Suprapubic skin (tissue), 3 donors: Measurements from ENCODE around the gene CCNE1.

Experiments used
- EP300 ChIP-seq: sonication (generic); formaldehyde crosslinking; IDR thresholded peaks from one replicate; pipeline ENCODE4 v1.6.1; 2017; ENCODE audit warnings: antibody characterized with exemption
- TF ChIP-seq, protein P1 (sequence below), 2 donors: fragments of 200-600 bp in 1 of 2; fragments of 450-650 bp in 1 of 2; sonication (generic) in 1 of 2; IDR thresholded peaks; one replicate each; pipeline ENCODE4 v1.5.1; 2016 to 2019; ENCODE audit warnings: antibody characterized with exemption in 2 of 2, mild to moderate bottlenecking in 1 of 2, moderate library complexity in 1 of 2

DNA sequence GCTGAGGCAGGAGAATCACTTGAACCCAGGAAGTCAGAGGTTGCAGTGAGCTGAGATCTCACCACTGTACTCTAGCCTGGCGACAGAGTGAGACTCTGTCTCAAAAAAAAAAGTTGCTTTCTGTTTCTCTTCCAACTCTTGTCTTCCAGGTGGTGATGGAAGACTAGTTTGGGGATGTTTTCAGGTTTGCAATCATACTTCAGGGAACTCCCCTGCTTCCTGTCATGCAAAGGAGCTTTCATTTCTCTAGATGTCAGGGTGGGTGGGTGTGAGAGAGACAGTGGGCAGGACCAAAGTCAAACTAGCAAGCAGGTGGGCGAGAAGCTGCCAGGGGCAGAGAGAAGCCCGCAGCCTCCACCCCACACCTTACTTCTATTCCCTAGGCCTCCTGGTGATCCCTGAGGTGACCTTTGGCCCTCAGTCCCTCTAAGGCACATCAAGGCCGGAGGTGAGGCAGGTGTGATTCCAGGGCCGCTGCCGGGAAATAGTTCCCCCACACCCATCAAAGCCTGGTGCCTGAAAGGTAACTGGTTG is 25.7 kb downstream of the CCNE1 start:
- TF ChIP-seq, protein P1, sequence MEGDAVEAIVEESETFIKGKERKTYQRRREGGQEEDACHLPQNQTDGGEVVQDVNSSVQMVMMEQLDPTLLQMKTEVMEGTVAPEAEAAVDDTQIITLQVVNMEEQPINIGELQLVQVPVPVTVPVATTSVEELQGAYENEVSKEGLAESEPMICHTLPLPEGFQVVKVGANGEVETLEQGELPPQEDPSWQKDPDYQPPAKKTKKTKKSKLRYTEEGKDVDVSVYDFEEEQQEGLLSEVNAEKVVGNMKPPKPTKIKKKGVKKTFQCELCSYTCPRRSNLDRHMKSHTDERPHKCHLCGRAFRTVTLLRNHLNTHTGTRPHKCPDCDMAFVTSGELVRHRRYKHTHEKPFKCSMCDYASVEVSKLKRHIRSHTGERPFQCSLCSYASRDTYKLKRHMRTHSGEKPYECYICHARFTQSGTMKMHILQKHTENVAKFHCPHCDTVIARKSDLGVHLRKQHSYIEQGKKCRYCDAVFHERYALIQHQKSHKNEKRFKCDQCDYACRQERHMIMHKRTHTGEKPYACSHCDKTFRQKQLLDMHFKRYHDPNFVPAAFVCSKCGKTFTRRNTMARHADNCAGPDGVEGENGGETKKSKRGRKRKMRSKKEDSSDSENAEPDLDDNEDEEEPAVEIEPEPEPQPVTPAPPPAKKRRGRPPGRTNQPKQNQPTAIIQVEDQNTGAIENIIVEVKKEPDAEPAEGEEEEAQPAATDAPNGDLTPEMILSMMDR (IDR thresholded peaks at IDR 0.05), result no peak
- no peak for TF ChIP-seq EP300
